GM21367 (cell line): Measurements from ENCODE around the gene PRKCE.

Experiments used
- ATAC-seq: cut with Tn5 transposase; IDR thresholded peaks from one replicate; pipeline ENCODE4 v1.9.1; 2021; ENCODE audit not compliant: unreplicated experiment

PRKCE gene

GRCh38 chr2:46029332-46029811, 377.9 kb downstream of the PRKCE start:
- ATAC-seq: no peak

GRCh38 chr2:46030330-46030729, 378.9 kb downstream of the PRKCE start:
- ATAC-seq: no peak

- ATAC-seq: no peak
These were observed 380.8 kb downstream of the PRKCE start for GRCh38 chr2:46032161-46032813.

GRCh38 chr2:46032996-46033395, 381.5 kb downstream of the PRKCE start:
- ATAC-seq: no peak

GRCh38 chr2:46034535-46034934, 383.1 kb downstream of the PRKCE start:
- ATAC-seq: no peak

GRCh38 chr2:46036929-46037328, 385.5 kb downstream of the PRKCE start:
- no peak for ATAC-seq

- ATAC-seq: no peak
These were observed 388.2 kb downstream of the PRKCE start for GRCh38 chr2:46039543-46040303.

GRCh38 chr2:46040563-46041155, 389.2 kb downstream of the PRKCE start:
- no peak for ATAC-seq

- ATAC-seq: no peak
These were observed 390.0 kb downstream of the PRKCE start for GRCh38 chr2:46041434-46041833.

- ATAC-seq: no peak
These were observed 390.7 kb downstream of the PRKCE start for GRCh38 chr2:46042207-46042637.

- ATAC-seq: no peak
These were observed 391.2 kb downstream of the PRKCE start for GRCh38 chr2:46042711-46043110.

- ATAC-seq: no peak
These were observed 394.4 kb downstream of the PRKCE start for GRCh38 chr2:46045888-46046287.

- no peak for ATAC-seq
These were observed 395.8 kb downstream of the PRKCE start for GRCh38 chr2:46047290-46047689.

GRCh38 chr2:46048693-46049092, 397.2 kb downstream of the PRKCE start:
- no peak for ATAC-seq

- no peak for ATAC-seq
These were observed 398.6 kb downstream of the PRKCE start for GRCh38 chr2:46050027-46050426.

GRCh38 chr2:46050489-46050888, 399.0 kb downstream of the PRKCE start:
- ATAC-seq: no peak

GRCh38 chr2:46051085-46051484, 399.6 kb downstream of the PRKCE start:
- no peak for ATAC-seq

GRCh38 chr2:46053564-46053963, 402.1 kb downstream of the PRKCE start:
- no peak for ATAC-seq

- ATAC-seq: no peak
These were observed 405.1 kb downstream of the PRKCE start for GRCh38 chr2:46056541-46056940.

GRCh38 chr2:46058140-46058539, 406.7 kb downstream of the PRKCE start:
- ATAC-seq: no peak

GRCh38 chr2:46062637-46063412, 411.4 kb downstream of the PRKCE start:
- no peak for ATAC-seq
